Activated naive CD4-positive, alpha-beta T cell treated with anti-CD3 and anti-CD28 coated beads for 36 hours (primary cell): ENCODE results near the gene DSCAM. TPM values are rescaled to one million over a fixed set of nuclear protein-coding genes. Genes with fewer than 3 reads are reported as not detected.

Source experiments
- CTCF ChIA-PET: fragments of 350-600 bp; sonication (Branson Sonifier 250); formaldehyde crosslinking; loops from one replicate; lab custom pipeline; 2021; ENCODE audit warnings: antibody characterized with exemption; lab: Charles Lee
- DNase-seq: peaks from one replicate; pipeline ENCODE4 v3.0.0-alpha.2; 2020
- H3K27ac Mint-ChIP-seq: one replicate; pipeline ENCODE4 v1.8.0; 2021; ENCODE audit warnings: mild to moderate bottlenecking, mixed read lengths
- H3K27me3 Mint-ChIP-seq: one replicate; pipeline ENCODE4 v1.8.0; 2021; ENCODE audit warnings: low read depth, mixed read lengths
- H3K36me3 Mint-ChIP-seq: one replicate; pipeline ENCODE4 v1.8.0; 2021; ENCODE audit warnings: low read depth, mixed read lengths
- H3K4me1 Mint-ChIP-seq: one replicate; pipeline ENCODE4 v1.8.0; 2021; ENCODE audit warnings: low read depth, mixed read lengths
- H3K4me3 Mint-ChIP-seq: one replicate; pipeline ENCODE4 v1.8.0; 2021; ENCODE audit warnings: mild to moderate bottlenecking, moderate library complexity, mixed read lengths
- H3K9me3 Mint-ChIP-seq: one replicate; pipeline ENCODE4 v1.8.0; 2021; ENCODE audit warnings: mixed read lengths
- intact Hi-C: fragments of 100-400 bp; cut with micrococcal nuclease; formaldehyde crosslinking; loops from one replicate; pipeline ENCODE4 v1.15.1; 2023
- total RNA-seq, 2 experiments: library from RNA; stranded (reverse); gene quantifications; one replicate each; pipeline ENCODE4 v1.2.3, GENCODE V29; 2021

The DSCAM gene
- total RNA-seq, 2 experiments from 2014 or later = not detected

GRCh38 chr21:40717028-40717427, 129.9 kb downstream of the DSCAM start:
- H3K9me3 Mint-ChIP-seq = peaks cover 11% of the 10 kb centered on the region
- intact Hi-C loops = no loop called here
- no peak overlapping the region for H3K4me3 Mint-ChIP-seq
- no peak for DNase-seq
- H3K36me3 Mint-ChIP-seq = no peaks in the 10 kb centered on the region
- H3K27ac Mint-ChIP-seq = no peak overlapping the region
- no peaks in the 10 kb centered on the region for H3K27me3 Mint-ChIP-seq
- CTCF ChIA-PET = no interaction called here
- H3K4me1 Mint-ChIP-seq = no peaks in the 10 kb centered on the region

GRCh38 chr21:40714536-40714935, 132.4 kb downstream of the DSCAM start:
- CTCF ChIA-PET = interaction anchor here (1.2 kb wide), 1 partner anchor 14 kb away, joined by 3 read pairs; no protein-coding TSS in a partner anchor
- intact Hi-C loops = no loop called here

GRCh38 chr21:40707656-40708244, 139.2 kb downstream of the DSCAM start:
- H3K4me3 Mint-ChIP-seq = no peak overlapping the region
- DNase-seq = no peak
- CTCF ChIA-PET = no interaction called here
- no peak overlapping the region for H3K27ac Mint-ChIP-seq
- no peaks in the 10 kb centered on the region for H3K9me3 Mint-ChIP-seq
- peaks cover 11% of the 10 kb centered on the region for H3K27me3 Mint-ChIP-seq
- no peaks in the 10 kb centered on the region for H3K4me1 Mint-ChIP-seq
- intact Hi-C loops = no loop called here
- H3K36me3 Mint-ChIP-seq = no peaks in the 10 kb centered on the region

More at GRCh38 chr21:40714536-40714935, 132.4 kb downstream of the DSCAM start:
- no peak overlapping the region for H3K27ac Mint-ChIP-seq
- no peaks in the 10 kb centered on the region for H3K36me3 Mint-ChIP-seq
- no peak for DNase-seq
- H3K4me3 Mint-ChIP-seq = no peak overlapping the region
- no peaks in the 10 kb centered on the region for H3K27me3 Mint-ChIP-seq
- H3K9me3 Mint-ChIP-seq = no peaks in the 10 kb centered on the region
- no peaks in the 10 kb centered on the region for H3K4me1 Mint-ChIP-seq

- no peaks in the 10 kb centered on the region for H3K9me3 Mint-ChIP-seq
- no peak overlapping the region for H3K4me3 Mint-ChIP-seq
- intact Hi-C loops = no loop called here
- H3K27me3 Mint-ChIP-seq = peaks cover 11% of the 10 kb centered on the region
- no peaks in the 10 kb centered on the region for H3K4me1 Mint-ChIP-seq
- no peak overlapping the region for H3K27ac Mint-ChIP-seq
- no peak for DNase-seq
- CTCF ChIA-PET = no interaction called here
- H3K36me3 Mint-ChIP-seq = no peaks in the 10 kb centered on the region
Measured at GRCh38 chr21:40706806-40707655, 139.9 kb downstream of the DSCAM start.

- CTCF ChIA-PET = no interaction called here
- Mint-ChIP-seq H3K9me3 (no peaks in the 10 kb centered on the region), H3K4me1 (no peaks in the 10 kb centered on the region), H3K27me3 (peaks cover 11% of the 10 kb centered on the region), H3K36me3 (no peaks in the 10 kb centered on the region), H3K27ac (no peak overlapping the region), H3K4me3 (no peak overlapping the region)
- intact Hi-C loops = no loop called here
- no peak for DNase-seq
Measured at GRCh38 chr21:40706176-40706575, 140.8 kb downstream of the DSCAM start.

GRCh38 chr21:40704141-40704540, 142.8 kb downstream of the DSCAM start:
- no peak for DNase-seq
- no peaks in the 10 kb centered on the region for H3K4me1 Mint-ChIP-seq
- H3K4me3 Mint-ChIP-seq = no peak overlapping the region
- H3K27ac Mint-ChIP-seq = no peak overlapping the region
- no peaks in the 10 kb centered on the region for H3K36me3 Mint-ChIP-seq
- peaks cover 11% of the 10 kb centered on the region for H3K27me3 Mint-ChIP-seq
- H3K9me3 Mint-ChIP-seq = no peaks in the 10 kb centered on the region
- intact Hi-C loops = no loop called here
- CTCF ChIA-PET = no interaction called here

- no peak overlapping the region for H3K4me3 Mint-ChIP-seq
Measured at GRCh38 chr21:40699366-40699765, 147.6 kb downstream of the DSCAM start.

GRCh38 chr21:40696246-40696645, 150.7 kb downstream of the DSCAM start:
- Mint-ChIP-seq H3K27ac (no peak overlapping the region), H3K4me3 (no peak overlapping the region), H3K36me3 (no peaks in the 10 kb centered on the region), H3K27me3 (no peaks in the 10 kb centered on the region), H3K4me1 (no peaks in the 10 kb centered on the region), H3K9me3 (no peaks in the 10 kb centered on the region)
- no peak for DNase-seq
- intact Hi-C loops = no loop called here
- CTCF ChIA-PET = no interaction called here

More at GRCh38 chr21:40699366-40699765, 147.6 kb downstream of the DSCAM start:
- intact Hi-C loops = no loop called here
- Mint-ChIP-seq H3K4me1 (no peaks in the 10 kb centered on the region), H3K27me3 (no peaks in the 10 kb centered on the region), H3K36me3 (no peaks in the 10 kb centered on the region), H3K9me3 (no peaks in the 10 kb centered on the region), H3K27ac (no peak overlapping the region)
- CTCF ChIA-PET = no interaction called here
- DNase-seq = no peak

DNA sequence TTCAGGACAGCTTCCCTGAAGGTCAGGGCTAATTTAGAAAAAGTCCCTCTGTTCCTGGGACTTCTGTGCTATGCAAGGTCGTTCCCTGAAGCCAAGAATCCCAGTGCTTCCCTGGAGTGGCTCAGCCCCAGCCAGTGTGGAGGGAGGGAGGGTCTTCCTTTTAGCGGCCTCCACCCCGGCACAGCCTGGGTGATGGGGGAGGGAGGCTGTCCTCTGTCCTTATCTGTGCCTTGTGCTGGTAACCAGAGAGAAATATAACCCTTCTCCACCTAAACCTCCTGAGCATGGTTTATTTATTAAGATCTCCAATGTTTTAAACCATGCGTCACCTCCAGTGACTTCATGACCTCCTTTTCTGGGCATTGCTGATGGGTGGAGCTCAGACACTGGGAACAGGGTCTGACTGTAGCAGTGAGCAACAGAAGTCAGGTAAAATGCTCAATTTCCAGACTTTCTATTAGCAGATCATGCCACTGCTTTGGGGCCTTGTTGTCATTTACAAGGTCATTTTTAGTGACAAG, 157.1 kb downstream of the DSCAM start:
- no peaks in the 10 kb centered on the region for H3K4me1 Mint-ChIP-seq
- DNase-seq = no peak
- CTCF ChIA-PET = no interaction called here
- H3K27ac Mint-ChIP-seq = no peak overlapping the region
- H3K36me3 Mint-ChIP-seq = no peaks in the 10 kb centered on the region
- no peaks in the 10 kb centered on the region for H3K9me3 Mint-ChIP-seq
- H3K4me3 Mint-ChIP-seq = no peak overlapping the region
- H3K27me3 Mint-ChIP-seq = peaks cover 6% of the 10 kb centered on the region
- intact Hi-C loops = no loop called here

DNA sequence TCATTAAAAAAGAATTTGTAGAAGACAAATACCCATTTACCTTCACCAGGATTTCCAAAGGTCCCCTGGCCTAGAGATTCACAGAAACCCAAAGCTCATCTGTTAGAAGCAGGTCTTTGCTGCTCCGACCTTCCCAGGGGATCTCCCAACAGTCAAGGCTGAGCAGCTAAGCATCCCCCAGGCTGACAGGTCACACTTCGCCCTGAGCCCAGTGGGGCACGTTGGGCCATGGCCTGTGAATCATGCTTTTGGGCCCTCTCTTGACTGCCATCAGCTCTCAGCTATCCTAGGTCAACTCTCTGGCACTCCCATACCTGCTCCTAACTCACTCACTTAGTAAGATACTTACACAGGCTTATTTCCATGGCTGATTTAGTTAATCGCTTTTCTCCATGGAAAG, 157.7 kb downstream of the DSCAM start:
- no peak overlapping the region for H3K27ac Mint-ChIP-seq
- no peaks in the 10 kb centered on the region for H3K4me1 Mint-ChIP-seq
- CTCF ChIA-PET = no interaction called here
- H3K4me3 Mint-ChIP-seq = no peak overlapping the region
- H3K36me3 Mint-ChIP-seq = no peaks in the 10 kb centered on the region
- no peak for DNase-seq
- no peaks in the 10 kb centered on the region for H3K9me3 Mint-ChIP-seq
- peaks cover 6% of the 10 kb centered on the region for H3K27me3 Mint-ChIP-seq
- intact Hi-C loops = no loop called here

- H3K4me3 Mint-ChIP-seq = no peak overlapping the region
- CTCF ChIA-PET = no interaction called here
- peaks cover 6% of the 10 kb centered on the region for H3K27me3 Mint-ChIP-seq
- DNase-seq = no peak
- no peaks in the 10 kb centered on the region for H3K4me1 Mint-ChIP-seq
- no peaks in the 10 kb centered on the region for H3K36me3 Mint-ChIP-seq
- H3K9me3 Mint-ChIP-seq = peaks cover 2% of the 10 kb centered on the region
- H3K27ac Mint-ChIP-seq = no peak overlapping the region
- intact Hi-C loops = no loop called here
Measured at GRCh38 chr21:40688106-40688864, 158.7 kb downstream of the DSCAM start.

GRCh38 chr21:40687625-40688024, 159.3 kb downstream of the DSCAM start:
- H3K27me3 Mint-ChIP-seq = peaks cover 6% of the 10 kb centered on the region
- H3K4me3 Mint-ChIP-seq = no peak overlapping the region
- intact Hi-C loops = no loop called here
- CTCF ChIA-PET = no interaction called here
- H3K4me1 Mint-ChIP-seq = no peaks in the 10 kb centered on the region
- no peaks in the 10 kb centered on the region for H3K36me3 Mint-ChIP-seq
- no peak for DNase-seq
- no peak overlapping the region for H3K27ac Mint-ChIP-seq
- peaks cover 2% of the 10 kb centered on the region for H3K9me3 Mint-ChIP-seq
